HEK293 (cell line): Measurements from ENCODE around the gene MED8.

ENCODE experiments used
- SETDB1 ChIP-seq: IDR thresholded peaks from one replicate; pipeline ENCODE4 v1.6.1; 2017; ENCODE audit warnings: mild to moderate bottlenecking, low read length, moderate library complexity, mixed read lengths; ENCODE audit not compliant: insufficient read length
- YY1 ChIP-seq: fragments of 450-650 bp; formaldehyde crosslinking; IDR thresholded peaks from 2 replicates; pipeline ENCODE4 v1.5.1; 2018; ENCODE audit warnings: missing biosample characterization, missing genetic modification characterization
- ZBTB1 ChIP-seq: fragments of 450-650 bp; formaldehyde crosslinking; IDR thresholded peaks from 2 replicates; pipeline ENCODE4 v1.5.1; 2016; ENCODE audit warnings: missing biosample characterization, missing genetic modification characterization
- ZBTB20 ChIP-seq: fragments of 450-650 bp; formaldehyde crosslinking; IDR thresholded peaks from 2 replicates; pipeline ENCODE4 v1.5.1; 2016; ENCODE audit warnings: missing biosample characterization, missing genetic modification characterization
- ZNF140 ChIP-seq: fragments of 450-650 bp; formaldehyde crosslinking; IDR thresholded peaks from 2 replicates; pipeline ENCODE4 v1.5.1; 2016; ENCODE audit warnings: missing biosample characterization, missing genetic modification characterization
- ZNF211 ChIP-seq: fragments of 450-650 bp; formaldehyde crosslinking; IDR thresholded peaks from 2 replicates; pipeline ENCODE4 v1.5.1; 2016; ENCODE audit warnings: low read depth, missing biosample characterization, missing genetic modification characterization
- ZNF23 ChIP-seq: fragments of 450-650 bp; formaldehyde crosslinking; IDR thresholded peaks from 2 replicates; pipeline ENCODE4 v1.5.1; 2016; ENCODE audit warnings: missing biosample characterization, missing genetic modification characterization, borderline replicate concordance
- ZNF433 ChIP-seq: fragments of 450-650 bp; formaldehyde crosslinking; IDR thresholded peaks from 2 replicates; pipeline ENCODE4 v1.5.1; 2016; ENCODE audit warnings: missing biosample characterization, missing genetic modification characterization, low read depth
- ZNF518A ChIP-seq: fragments of 450-650 bp; formaldehyde crosslinking; conservative IDR thresholded peaks from 2 replicates; pipeline ENCODE4 v1.5.1; 2016; ENCODE audit warnings: low read depth, missing biosample characterization, missing genetic modification characterization
- TF ChIP-seq, protein P1 (sequence below): fragments of 450-650 bp; formaldehyde crosslinking; IDR thresholded peaks from 2 replicates; pipeline ENCODE4 v1.5.1; 2016; ENCODE audit warnings: missing biosample characterization, missing genetic modification characterization

GRCh38 chr1:43358121-43358745 is 31.4 kb downstream of the MED8 start:
- TF ChIP-seq ZNF211 (tag by site-specific recombination) (no peak), ZNF433 (no peak), ZNF518A (tag by site-specific recombination) (no peak; the same call in 1 of the 2 replicates), ZNF23 (tag by site-specific recombination) (no peak), ZNF140 (tag by site-specific recombination) (no peak), YY1 (peak; percentile 38; the same call in 1 of the 2 replicates), SETDB1 (no peak), ZBTB20 (tag by site-specific recombination) (peak; percentile 76), ZBTB1 (tag by site-specific recombination) (no peak)
- TF ChIP-seq, protein P1, sequence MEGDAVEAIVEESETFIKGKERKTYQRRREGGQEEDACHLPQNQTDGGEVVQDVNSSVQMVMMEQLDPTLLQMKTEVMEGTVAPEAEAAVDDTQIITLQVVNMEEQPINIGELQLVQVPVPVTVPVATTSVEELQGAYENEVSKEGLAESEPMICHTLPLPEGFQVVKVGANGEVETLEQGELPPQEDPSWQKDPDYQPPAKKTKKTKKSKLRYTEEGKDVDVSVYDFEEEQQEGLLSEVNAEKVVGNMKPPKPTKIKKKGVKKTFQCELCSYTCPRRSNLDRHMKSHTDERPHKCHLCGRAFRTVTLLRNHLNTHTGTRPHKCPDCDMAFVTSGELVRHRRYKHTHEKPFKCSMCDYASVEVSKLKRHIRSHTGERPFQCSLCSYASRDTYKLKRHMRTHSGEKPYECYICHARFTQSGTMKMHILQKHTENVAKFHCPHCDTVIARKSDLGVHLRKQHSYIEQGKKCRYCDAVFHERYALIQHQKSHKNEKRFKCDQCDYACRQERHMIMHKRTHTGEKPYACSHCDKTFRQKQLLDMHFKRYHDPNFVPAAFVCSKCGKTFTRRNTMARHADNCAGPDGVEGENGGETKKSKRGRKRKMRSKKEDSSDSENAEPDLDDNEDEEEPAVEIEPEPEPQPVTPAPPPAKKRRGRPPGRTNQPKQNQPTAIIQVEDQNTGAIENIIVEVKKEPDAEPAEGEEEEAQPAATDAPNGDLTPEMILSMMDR (tag by site-specific recombination): peak; percentile 61
